H9 (cell line): Measurements from ENCODE around the gene LFNG. TPM values are rescaled to one million over a fixed set of nuclear protein-coding genes. Genes with fewer than 3 reads are reported as not detected.

Experiments
- DNase-seq: peaks from one replicate; pipeline ENCODE4 v3.0.0-alpha.2; 2017
- H2AFZ ChIP-seq: one replicate; pipeline ENCODE4 v1.6.1; 2013; ENCODE audit warnings: mild to moderate bottlenecking, low read length, control low read depth, moderate library complexity
- H2AK5ac ChIP-seq: 2 replicates; pipeline ENCODE4 v1.6.1; 2013; ENCODE audit warnings: low read length, control low read depth, mixed read lengths; ENCODE audit not compliant: insufficient read length
- H2BK120ac ChIP-seq: one replicate; pipeline ENCODE4 v1.6.1; 2013; ENCODE audit warnings: low read depth, mild to moderate bottlenecking, low read length, control low read depth, inconsistent platforms; ENCODE audit not compliant: poor library complexity, severe bottlenecking
- H2BK12ac ChIP-seq: 2 replicates; pipeline ENCODE4 v1.6.1; 2013; ENCODE audit warnings: low read length, control low read depth, mixed read lengths, low read depth; ENCODE audit not compliant: insufficient read length
- H2BK15ac ChIP-seq: 2 replicates; pipeline ENCODE4 v1.6.1; 2013; ENCODE audit warnings: low read depth, low read length, control low read depth
- H2BK20ac ChIP-seq: one replicate; pipeline ENCODE4 v1.6.1; 2013; ENCODE audit warnings: low read depth, mild to moderate bottlenecking, low read length, control low read depth, inconsistent platforms; ENCODE audit not compliant: poor library complexity, severe bottlenecking
- H2BK5ac ChIP-seq: 2 replicates; pipeline ENCODE4 v1.6.1; 2013; ENCODE audit warnings: low read length, control low read depth, mixed read lengths; ENCODE audit not compliant: insufficient read length
- H3K14ac ChIP-seq: 2 replicates; pipeline ENCODE4 v1.6.1; 2013; ENCODE audit warnings: low read length, control low read depth; ENCODE audit not compliant: insufficient read depth
- H3K18ac ChIP-seq: 2 replicates; pipeline ENCODE4 v1.6.1; 2013; ENCODE audit warnings: low read depth, mild to moderate bottlenecking, mixed read lengths, low read length, control low read depth; ENCODE audit not compliant: insufficient read length
- H3K23ac ChIP-seq: 2 replicates; pipeline ENCODE4 v1.6.1; 2013; ENCODE audit warnings: low read length, control low read depth, mixed read lengths, low read depth; ENCODE audit not compliant: insufficient read length
- H3K23me2 ChIP-seq: 2 replicates; pipeline ENCODE4 v1.6.1; 2013; ENCODE audit warnings: low read depth, mild to moderate bottlenecking, mixed read lengths, low read length, control low read depth; ENCODE audit not compliant: insufficient read length, poor library complexity, severe bottlenecking
- H3K27ac ChIP-seq: 2 replicates; pipeline ENCODE4 v1.5.1; 2013; ENCODE audit warnings: low read length, control low read depth, mixed read lengths, low read depth; ENCODE audit not compliant: insufficient read length
- H3K27me3 ChIP-seq: 2 replicates; pipeline ENCODE4 v1.6.1; 2013; ENCODE audit warnings: low read length, control low read depth, inconsistent platforms; ENCODE audit not compliant: insufficient read depth
- H3K4ac ChIP-seq: 2 replicates; pipeline ENCODE4 v1.6.1; 2013; ENCODE audit warnings: low read depth, mild to moderate bottlenecking, control low read depth, inconsistent platforms, low read length, moderate library complexity
- H3K4me1 ChIP-seq: 2 replicates; pipeline ENCODE4 v1.6.1; 2013; ENCODE audit warnings: low read length, control low read depth, inconsistent platforms; ENCODE audit not compliant: insufficient read depth
- H3K4me2 ChIP-seq: 2 replicates; pipeline ENCODE4 v1.6.1; 2013; ENCODE audit warnings: low read length, control low read depth, mixed read lengths; ENCODE audit not compliant: insufficient read length, insufficient read depth
- H3K56ac ChIP-seq: 2 replicates; pipeline ENCODE4 v1.6.1; 2013; ENCODE audit warnings: low read depth, mild to moderate bottlenecking, mixed read lengths, low read length, control low read depth; ENCODE audit not compliant: insufficient read length
- H3K79me1 ChIP-seq: 2 replicates; pipeline ENCODE4 v1.6.1; 2013; ENCODE audit warnings: low read depth, mild to moderate bottlenecking, moderate library complexity, low read length, control low read depth, inconsistent platforms; ENCODE audit not compliant: insufficient read depth, poor library complexity, severe bottlenecking
- H3K79me2 ChIP-seq: 2 replicates; pipeline ENCODE4 v1.6.1; 2013; ENCODE audit warnings: low read length, control low read depth, inconsistent platforms; ENCODE audit not compliant: insufficient read depth
- H3K9ac ChIP-seq: 2 replicates; pipeline ENCODE4 v1.6.1; 2013; ENCODE audit warnings: low read length, control low read depth, mixed read lengths; ENCODE audit not compliant: insufficient read length; ENCODE audit errors: extremely low read depth
- H3K9me3 ChIP-seq: one replicate; pipeline ENCODE4 v1.6.1; 2013; ENCODE audit warnings: low read depth, low read length, inconsistent platforms; ENCODE audit not compliant: control insufficient read depth
- H3T11ph ChIP-seq: one replicate; pipeline ENCODE4 v1.6.1; 2013; ENCODE audit warnings: mild to moderate bottlenecking, low read length, control low read depth, inconsistent platforms
- H4K20me1 ChIP-seq: one replicate; pipeline ENCODE4 v1.6.1; 2013; ENCODE audit not compliant: control insufficient read depth, insufficient read length, insufficient read depth
- H4K5ac ChIP-seq: 2 replicates; pipeline ENCODE4 v1.6.1; 2013; ENCODE audit warnings: low read depth, mild to moderate bottlenecking, mixed read lengths, low read length, control low read depth; ENCODE audit not compliant: insufficient read length
- H4K8ac ChIP-seq: replicated peaks from 2 replicates; pipeline ENCODE4 v1.6.1; 2013; ENCODE audit warnings: low read length, control low read depth, mixed read lengths, low read depth; ENCODE audit not compliant: insufficient read length
- H4K91ac ChIP-seq: 2 replicates; pipeline ENCODE4 v1.6.1; 2013; ENCODE audit warnings: low read depth, mild to moderate bottlenecking, moderate library complexity, mixed read lengths, low read length, control low read depth; ENCODE audit not compliant: insufficient read length
- H3K27ac Mint-ChIP-seq, 3 experiments: 2 replicates in 2 of 3; 3 replicates in 1 of 3; pipeline ENCODE4 v1.8.0; 2020 to 2021; ENCODE audit warnings: mixed read lengths in 3 of 3, mild to moderate bottlenecking in 1 of 3, moderate library complexity in 1 of 3
- H3K27me3 Mint-ChIP-seq: 2 replicates; pipeline ENCODE4 v1.8.0; 2021; ENCODE audit warnings: low read depth, mild to moderate bottlenecking, moderate library complexity, mixed read lengths
- H3K36me3 Mint-ChIP-seq, 3 experiments: 2 replicates in 2 of 3; 3 replicates in 1 of 3; pipeline ENCODE4 v1.8.0; 2020 to 2021; ENCODE audit warnings: low read depth in 3 of 3, mixed read lengths in 3 of 3; ENCODE audit not compliant: insufficient read depth in 1 of 3
- H3K4me1 Mint-ChIP-seq, 2 experiments: 2 replicates each; pipeline ENCODE4 v1.8.0; 2020; ENCODE audit warnings: mixed read lengths in 2 of 2
- H3K4me3 Mint-ChIP-seq, 2 experiments: 2 replicates in 1 of 2; 3 replicates in 1 of 2; pipeline ENCODE4 v1.8.0; 2020 to 2021; ENCODE audit warnings: mild to moderate bottlenecking in 2 of 2, mixed read lengths in 2 of 2, moderate library complexity in 1 of 2
- H3K9me3 Mint-ChIP-seq, 2 experiments: 2 replicates in 1 of 2; 3 replicates in 1 of 2; pipeline ENCODE4 v1.8.0; 2020; ENCODE audit warnings: mild to moderate bottlenecking in 2 of 2, mixed read lengths in 2 of 2, moderate library complexity in 1 of 2
- WGBS: extraction: QIAGEN DNeasy Blood & Tissue Kit; methylation state at CpG from one replicate; pipeline ENCODE4 v1.1.7; 2013; ENCODE audit warnings: missing lambda C conversion rate, low lambda C conversion rate, mixed read lengths; ENCODE audit not compliant: insufficient read length; ENCODE audit errors: extremely low coverage; 5-methylcytosine and 5-hydroxymethylcytosine counted together
- total RNA-seq: library from RNA; stranded (reverse); gene quantifications from 2 replicates; pipeline ENCODE4 v1.2.1, GENCODE V29; 2021
- TF ChIP-seq, protein P1 (sequence below): fragments of 200-600 bp; sonication (generic); conservative IDR thresholded peaks from 3 replicates; pipeline ENCODE4 v1.8.0; 2021; ENCODE audit warnings: antibody characterized with exemption, mild to moderate bottlenecking

Gene LFNG
- total RNA-seq, 1 experiment from 2014 or later, result 52.9 TPM

DNA sequence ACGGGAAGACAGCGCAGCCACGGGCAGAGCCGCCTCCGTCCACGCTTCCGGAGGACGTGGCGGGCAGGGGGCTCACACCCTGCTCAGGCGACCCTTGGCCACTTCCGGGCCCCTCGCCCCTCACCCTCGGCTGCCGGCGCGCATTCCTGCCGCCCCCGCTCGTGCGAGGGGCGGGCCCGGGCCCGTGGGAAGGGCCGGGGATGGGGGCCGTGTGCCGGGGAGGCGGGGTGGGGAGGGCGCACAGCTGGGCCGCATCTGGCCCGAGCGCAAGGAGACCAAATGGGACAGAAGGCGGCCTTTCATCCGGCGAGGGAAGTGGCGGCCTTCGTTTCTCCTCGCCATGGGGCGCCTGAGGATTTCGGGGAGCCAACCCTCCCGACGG is 846 bp upstream of the LFNG start:
- peaks cover 0 to 5% (median 4%) of the 10 kb centered on the region in 3 experiments; a peak in 2 of 7 replicates for H3K36me3 Mint-ChIP-seq

More for the DNA sequence above, 846 bp upstream of the LFNG start:
- no peak overlapping the region for H2AK5ac ChIP-seq
- peaks cover 13% of the 10 kb centered on the region for H3K23me2 ChIP-seq
- H3K9me3 ChIP-seq, result no peaks in the 10 kb centered on the region
- H3K4me1 ChIP-seq, result peaks cover 4% of the 10 kb centered on the region; the same call in 1 of the 2 replicates
- TF ChIP-seq, protein P1, sequence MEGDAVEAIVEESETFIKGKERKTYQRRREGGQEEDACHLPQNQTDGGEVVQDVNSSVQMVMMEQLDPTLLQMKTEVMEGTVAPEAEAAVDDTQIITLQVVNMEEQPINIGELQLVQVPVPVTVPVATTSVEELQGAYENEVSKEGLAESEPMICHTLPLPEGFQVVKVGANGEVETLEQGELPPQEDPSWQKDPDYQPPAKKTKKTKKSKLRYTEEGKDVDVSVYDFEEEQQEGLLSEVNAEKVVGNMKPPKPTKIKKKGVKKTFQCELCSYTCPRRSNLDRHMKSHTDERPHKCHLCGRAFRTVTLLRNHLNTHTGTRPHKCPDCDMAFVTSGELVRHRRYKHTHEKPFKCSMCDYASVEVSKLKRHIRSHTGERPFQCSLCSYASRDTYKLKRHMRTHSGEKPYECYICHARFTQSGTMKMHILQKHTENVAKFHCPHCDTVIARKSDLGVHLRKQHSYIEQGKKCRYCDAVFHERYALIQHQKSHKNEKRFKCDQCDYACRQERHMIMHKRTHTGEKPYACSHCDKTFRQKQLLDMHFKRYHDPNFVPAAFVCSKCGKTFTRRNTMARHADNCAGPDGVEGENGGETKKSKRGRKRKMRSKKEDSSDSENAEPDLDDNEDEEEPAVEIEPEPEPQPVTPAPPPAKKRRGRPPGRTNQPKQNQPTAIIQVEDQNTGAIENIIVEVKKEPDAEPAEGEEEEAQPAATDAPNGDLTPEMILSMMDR, result no peak
- H3K4ac ChIP-seq, result no peak overlapping the region
- H4K91ac ChIP-seq, result no peak overlapping the region
- no peak overlapping the region for H3K18ac ChIP-seq
- H3K79me2 ChIP-seq, result no peaks in the 10 kb centered on the region; the same call in 1 of the 2 replicates
- no peak overlapping the region for H3K27ac ChIP-seq
- WGBS, result no CpG with 5 or more reads among the region's 41 CpGs
- no peak overlapping the region for H2BK12ac ChIP-seq
- H4K5ac ChIP-seq, result no peak overlapping the region
- Mint-ChIP-seq H3K27me3 (peaks cover 26% of the 10 kb centered on the region), H3K9me3 (no peaks in the 10 kb centered on the region), H3K4me3 (peak overlapping the region; percentile 65 to 79), H3K27ac (no peak overlapping the region), H3K4me1 (peaks cover 42 to 44% of the 10 kb centered on the region in 2 experiments)
- no peak overlapping the region for H3T11ph ChIP-seq
- no peak overlapping the region for H2BK120ac ChIP-seq
- H2BK5ac ChIP-seq, result no peak overlapping the region
- DNase-seq, result no peak
- no peak overlapping the region for H2BK20ac ChIP-seq
- no peak overlapping the region for H4K8ac ChIP-seq
- H3K4me2 ChIP-seq, result peak overlapping the region; percentile 52
- H2BK15ac ChIP-seq, result no peak overlapping the region
- H2AFZ ChIP-seq, result no peak overlapping the region
- H3K14ac ChIP-seq, result no peak overlapping the region
- no peaks in the 10 kb centered on the region for H4K20me1 ChIP-seq
- no peaks in the 10 kb centered on the region for H3K79me1 ChIP-seq
- H3K56ac ChIP-seq, result no peak overlapping the region
- H3K23ac ChIP-seq, result no peak overlapping the region
- no peaks in the 10 kb centered on the region; the same call in 1 of the 2 replicates for H3K27me3 ChIP-seq
- H3K9ac ChIP-seq, result no peak overlapping the region
